ENCODE measurements around the gene SMG6.

- TF ChIP-seq ATF1 (CRISPR knock-in tag; IDR thresholded peaks at IDR 0.05) = no peak
- TF ChIP-seq GABPB1 (CRISPR knock-in tag; IDR thresholded peaks at IDR 0.05) = no peak
- TF ChIP-seq ELF4 (CRISPR knock-in tag; IDR thresholded peaks at IDR 0.05; ENCODE audit: low read depth) = no peak
- no peak for TF ChIP-seq CTCF (IDR thresholded peaks at IDR 0.05)
- TF ChIP-seq FOXJ3 (CRISPR knock-in tag; IDR thresholded peaks at IDR 0.05; ENCODE audit: borderline replicate concordance) = no peak
- no peak for TF ChIP-seq ZSCAN18 (CRISPR knock-in tag; IDR thresholded peaks at IDR 0.05)
These were observed 182.8 kb downstream of the SMG6 start for GRCh38 chr17:2120586-2121335.

All from WTC11 (cell line).